Measurements from ENCODE around the gene COMMD4. TPM values are rescaled to one million over a fixed set of nuclear protein-coding genes. Genes with fewer than 3 reads are reported as not detected.

Gene COMMD4
- total and polyA plus RNA-seq, 2 of the 4 experiments (the other 2 are of a cell fraction), result 91.2 to 133 TPM

DNA sequence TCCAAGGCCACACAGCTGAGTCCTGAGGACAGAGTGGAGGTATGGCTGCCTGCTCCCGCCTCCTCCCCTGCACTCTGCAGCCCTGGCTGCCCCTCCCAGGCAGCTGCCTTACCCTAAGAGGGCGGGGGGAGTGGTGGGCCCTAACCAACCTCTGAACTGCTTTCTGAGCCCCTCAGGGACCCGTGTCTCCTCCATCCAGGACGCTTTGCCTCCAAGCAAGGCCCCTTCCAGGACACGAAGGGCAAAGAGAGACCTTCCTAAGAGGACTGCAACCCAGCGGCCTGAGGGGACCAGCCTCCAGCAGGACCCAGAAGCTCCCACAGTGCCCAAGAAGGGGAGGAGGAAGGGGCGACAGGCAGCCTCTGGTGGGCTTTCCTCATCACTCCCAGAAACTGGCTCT is 18.6 kb downstream of the COMMD4 start:
- H3K79me1 ChIP-seq (ENCODE audit: low read depth in 1 of 2, low read length in 2 of 2), result no peaks in the 10 kb centered on the region; a peak in 1 of 4 replicates
- CTCF ChIA-PET, result no interaction called here
- no peak overlapping the region for H3K23ac ChIP-seq (ENCODE audit: low read depth, low read length)
- intact Hi-C loops (cut with micrococcal nuclease) (no loop called here), in situ Hi-C loops (cut with MboI; ENCODE audit: low sequenced_read_pairs) (no loop called here), dilution Hi-C loops (cut with HindIII; ENCODE audit: low sequenced_read_pairs, unreplicated experiment) (no loop called here)
- DNase-seq (no peak), ATAC-seq (ENCODE audit: low read depth) (no peak)
- no TSS peak for BruUV-seq (replicated peaks)
- 100% methylated on average over 3 of the region's 7 CpGs; no CpG with 5 or more reads in 1 of the 2 experiments for WGBS, 2 experiments (ENCODE audit: extremely low coverage in 2 of 2, insufficient read length in 1 of 2)
- H3K14ac ChIP-seq (replicated peaks; ENCODE audit: low read depth, low read length), result no peak overlapping the region
- H3K4ac ChIP-seq (ENCODE audit: low read depth, low read length), result no peak overlapping the region
- H3K36me3 ChIP-seq (ENCODE audit: control insufficient read depth, insufficient read depth, low read length), result peaks cover 35% of the 10 kb centered on the region
- H3K27ac ChIP-seq (ENCODE audit: insufficient read depth, low read length), result no peak overlapping the region
- no peak overlapping the region for H3K56ac ChIP-seq (ENCODE audit: extremely low read depth, insufficient read depth, low read length)
- no peak overlapping the region for H2BK120ac ChIP-seq (ENCODE audit: low read depth, low read length)
- H3K18ac ChIP-seq (ENCODE audit: low read depth, low read length), result no peak overlapping the region
- no peak overlapping the region for H2AK9ac ChIP-seq (replicated peaks; ENCODE audit: low read depth, low read length, poor library complexity)
- H4K91ac ChIP-seq (ENCODE audit: insufficient read depth, low read depth, low read length), result no peak overlapping the region
- H2AK5ac ChIP-seq (ENCODE audit: low read depth, low read length), result no peak overlapping the region
- H2AFZ ChIP-seq (replicated peaks; ENCODE audit: low read length, poor library complexity), result no peak overlapping the region
- no peaks in the 10 kb centered on the region for H3K9me3 ChIP-seq (ENCODE audit: control insufficient read depth, insufficient read depth, low read length)
- no peaks in the 10 kb centered on the region for H3K4me1 ChIP-seq (ENCODE audit: control insufficient read depth, insufficient read depth, low read length)
- no peak overlapping the region for H2BK5ac ChIP-seq (ENCODE audit: low read depth, low read length, poor library complexity, severe bottlenecking)
- no peak overlapping the region for H2BK15ac ChIP-seq (ENCODE audit: low read depth, low read length)
- H3K9ac ChIP-seq (ENCODE audit: low read depth, low read length), result no peak overlapping the region
- TF ChIP-seq CEBPB (IDR thresholded peaks at IDR 0.05; ENCODE audit: low read depth, low read length) (no peak), CTCF (conservative IDR thresholded peaks at IDR 0.05; ENCODE audit: low read depth, low read length) (no peak), CHD1 (IDR thresholded peaks at IDR 0.05; ENCODE audit: low read depth, low read length) (no peak), POLR2A (IDR thresholded peaks at IDR 0.05; ENCODE audit: low read depth, low read length) (no peak), USF2 (IDR thresholded peaks at IDR 0.05; ENCODE audit: low read depth, low read length) (no peak), BHLHE40 (IDR thresholded peaks at IDR 0.05; ENCODE audit: low read depth, low read length) (no peak), FOS (IDR thresholded peaks at IDR 0.05; ENCODE audit: low read depth, low read length) (no peak), MAZ (IDR thresholded peaks at IDR 0.05; ENCODE audit: borderline replicate concordance, low read depth, low read length) (no peak), RFX5 (IDR thresholded peaks at IDR 0.05; ENCODE audit: low read depth, low read length) (no peak), RCOR1 (IDR thresholded peaks at IDR 0.05; ENCODE audit: insufficient replicate concordance, low read length) (no peak), RAD21 (IDR thresholded peaks at IDR 0.05; ENCODE audit: low read length) (no peak), MXI1 (IDR thresholded peaks at IDR 0.05; ENCODE audit: borderline replicate concordance, low read depth, low read length) (no peak), NFE2L2 (IDR thresholded peaks at IDR 0.05; ENCODE audit: low read depth, low read length) (no peak), MAFK (IDR thresholded peaks at IDR 0.05; ENCODE audit: low read depth, low read length) (no peak), SMC3 (IDR thresholded peaks at IDR 0.05; ENCODE audit: low read depth, low read length) (no peak)
- TF ChIP-seq, protein P1, sequence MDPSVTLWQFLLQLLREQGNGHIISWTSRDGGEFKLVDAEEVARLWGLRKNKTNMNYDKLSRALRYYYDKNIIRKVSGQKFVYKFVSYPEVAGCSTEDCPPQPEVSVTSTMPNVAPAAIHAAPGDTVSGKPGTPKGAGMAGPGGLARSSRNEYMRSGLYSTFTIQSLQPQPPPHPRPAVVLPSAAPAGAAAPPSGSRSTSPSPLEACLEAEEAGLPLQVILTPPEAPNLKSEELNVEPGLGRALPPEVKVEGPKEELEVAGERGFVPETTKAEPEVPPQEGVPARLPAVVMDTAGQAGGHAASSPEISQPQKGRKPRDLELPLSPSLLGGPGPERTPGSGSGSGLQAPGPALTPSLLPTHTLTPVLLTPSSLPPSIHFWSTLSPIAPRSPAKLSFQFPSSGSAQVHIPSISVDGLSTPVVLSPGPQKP (IDR thresholded peaks at IDR 0.05; ENCODE audit: borderline replicate concordance, low read depth, low read length), result no peak
- POLR2A ChIA-PET (ENCODE audit: unreplicated experiment), result no interaction called here
- H3K4me2 ChIP-seq (ENCODE audit: low read depth, low read length), result no peak overlapping the region
- no peak overlapping the region for H2BK20ac ChIP-seq (ENCODE audit: low read depth, low read length)
- H3K27me3 ChIP-seq (ENCODE audit: control insufficient read depth, insufficient read depth, low read length), result no peaks in the 10 kb centered on the region
- no peak overlapping the region for H4K8ac ChIP-seq (ENCODE audit: low read depth in 2 of 2, low read length in 2 of 2)
- peaks cover 20% of the 10 kb centered on the region for H3K9me1 ChIP-seq (ENCODE audit: insufficient read depth, low read length)
- H4K5ac ChIP-seq (ENCODE audit: low read depth, low read length), result no peak overlapping the region
- no peak overlapping the region for H3K4me3 ChIP-seq (ENCODE audit: insufficient read depth, low read depth, low read length)
- H4K20me1 ChIP-seq (ENCODE audit: insufficient read depth, low read length), result no peaks in the 10 kb centered on the region

Measured in IMR-90 (cell line).